Right renal cortex interstitium (tissue), 3 donors: Measurements from ENCODE around the gene TNFAIP1. TPM values are rescaled to one million over a fixed set of nuclear protein-coding genes. Genes with fewer than 3 reads are reported as not detected.
"Not testable (repeated sequence)": the region's sequence is repeated elsewhere in the genome, so short reads cannot be mapped to it uniquely, and the experiment has no call there.

Experiments used
- DNase-seq, 3 donors: peaks; one replicate each; pipeline ENCODE4 v3.0.0-alpha.2; 2013; ENCODE audit warnings: low read depth in 3 of 3, low spot score in 2 of 3
- polyA plus RNA-seq, 3 donors: library from polyadenylated mRNA; unstranded; fragments of 120-200 nt; gene quantifications; one replicate each; pipeline ENCODE4 v1.2.1, GENCODE V29; 2013; ENCODE audit not compliant: insufficient read length in 3 of 3

TNFAIP1 gene
- polyA plus RNA-seq, 3 donors: 42.6 to 44.0 (median 43.1) TPM

DNA sequence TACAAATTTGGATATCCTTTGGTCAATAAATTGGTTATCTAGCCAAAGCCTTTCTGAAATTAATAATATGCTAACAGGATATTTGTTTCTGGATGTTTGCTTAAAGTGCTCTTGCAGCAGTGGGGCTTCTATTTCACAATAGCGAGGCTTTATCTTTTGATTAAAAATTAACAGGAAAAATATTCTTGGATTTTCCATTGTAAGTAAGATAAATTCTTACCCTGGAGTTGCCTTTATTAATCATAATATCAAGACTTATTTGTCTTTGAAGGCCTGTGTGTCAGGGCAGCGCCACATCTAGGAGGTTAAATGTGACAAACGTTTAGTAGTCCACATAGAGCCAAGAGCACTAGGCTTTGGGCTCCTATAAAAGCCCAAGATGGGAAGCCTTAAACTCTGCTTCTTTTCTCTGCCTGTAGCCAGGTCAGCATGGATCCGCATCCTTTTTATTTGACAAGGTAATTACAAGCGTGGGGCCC is 11.3 kb upstream of the TNFAIP1 start:
- DNase-seq: no peak

DNA sequence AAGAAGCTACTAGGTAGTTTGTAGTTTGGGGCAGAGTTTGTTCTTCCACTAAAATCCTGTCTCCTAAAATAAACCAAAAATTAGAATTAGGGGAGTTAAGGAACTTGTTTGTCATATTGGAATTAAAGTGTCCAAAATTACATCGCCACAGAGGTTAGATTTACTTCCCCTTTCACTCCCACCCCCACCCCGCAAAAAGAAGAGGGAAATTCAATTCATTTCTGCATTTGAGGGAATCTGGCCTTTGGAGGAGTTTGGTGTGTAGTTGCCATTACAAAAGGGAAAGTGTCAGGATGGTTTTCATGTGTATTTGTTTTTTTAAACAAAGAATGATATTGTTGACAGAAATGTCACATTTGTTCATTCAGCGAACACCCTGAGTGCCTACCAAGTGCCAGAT is 10.8 kb upstream of the TNFAIP1 start:
- DNase-seq: no peak

DNA sequence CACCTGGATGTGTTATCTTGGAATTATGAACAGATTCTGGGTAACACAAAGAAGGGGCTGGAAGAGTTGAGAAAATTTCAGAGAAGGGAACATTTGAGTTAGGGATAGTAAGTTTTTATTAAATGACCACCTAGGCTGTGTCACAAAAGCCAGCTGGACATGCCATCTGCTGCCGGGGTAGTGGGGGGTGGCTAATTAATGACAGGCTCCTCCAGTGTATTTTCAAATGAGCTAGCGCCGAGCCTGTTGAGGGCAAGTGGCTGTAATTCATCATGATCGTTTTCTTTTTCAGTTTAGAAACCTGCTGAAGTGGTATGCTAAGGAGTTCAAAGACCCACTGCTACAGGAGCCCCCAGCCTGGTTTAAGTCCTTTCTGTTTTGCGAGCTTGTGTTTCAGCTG is 10.3 kb upstream of the TNFAIP1 start:
- DNase-seq: no peak

- no peak for DNase-seq
Observed at GRCh38 chr17:28326114-28326513, 9.4 kb upstream of the TNFAIP1 start.

GRCh38 chr17:28327031-28327607 is 8.4 kb upstream of the TNFAIP1 start:
- DNase-seq: no peak

GRCh38 chr17:28327709-28328108 is 7.9 kb upstream of the TNFAIP1 start:
- DNase-seq: no peak

DNA sequence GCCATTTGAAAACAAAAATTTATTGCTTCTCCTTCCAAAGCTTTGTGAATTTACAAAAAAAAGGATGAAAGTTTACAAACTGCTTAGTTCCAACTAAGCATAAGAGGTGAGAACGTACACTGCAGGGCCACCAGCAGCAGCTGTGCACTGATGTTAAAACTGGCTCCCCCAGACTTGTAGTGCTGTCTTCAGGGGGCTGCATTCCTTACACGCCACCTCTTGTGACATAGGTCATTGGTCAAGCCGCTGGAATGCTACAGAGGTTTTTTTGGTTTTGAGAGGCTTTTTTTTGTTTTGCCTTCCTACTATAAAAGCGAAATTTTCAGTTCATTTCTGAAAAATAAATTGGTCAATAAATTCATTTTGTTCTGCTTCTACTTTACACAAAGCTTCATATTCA is 7.2 kb upstream of the TNFAIP1 start:
- no peak for DNase-seq

GRCh38 chr17:28330671-28331070 is 4.9 kb upstream of the TNFAIP1 start:
- DNase-seq: no peak

GRCh38 chr17:28331891-28332420 is 3.6 kb upstream of the TNFAIP1 start:
- DNase-seq: no peak

- DNase-seq: no peak
Observed at GRCh38 chr17:28333083-28333746, 2.3 kb upstream of the TNFAIP1 start.

DNA sequence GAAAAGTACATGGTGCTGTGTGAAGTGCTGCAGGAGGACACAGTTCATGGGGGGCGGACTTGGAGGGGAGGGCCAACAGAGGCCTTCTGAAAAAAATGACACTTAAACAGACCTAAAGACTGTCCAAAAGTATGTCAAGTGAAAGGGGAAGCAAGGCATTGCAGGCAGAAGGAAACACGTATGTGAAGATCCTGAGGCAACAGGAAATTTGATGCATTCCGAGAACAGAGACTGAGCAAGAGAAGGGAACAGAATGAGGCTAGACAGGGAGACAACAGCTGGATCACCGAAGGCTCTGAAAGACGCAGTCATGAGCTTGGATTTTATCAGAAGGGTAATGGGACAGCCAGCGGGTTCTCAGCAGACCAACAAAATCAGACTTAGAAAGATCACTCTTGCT is 1.4 kb upstream of the TNFAIP1 start:
- no peak for DNase-seq

- DNase-seq: no peak
Observed at GRCh38 chr17:28334666-28335200, 828 bp upstream of the TNFAIP1 start.

GRCh38 chr17:28335959-28336871 is 654 bp downstream of the TNFAIP1 start:
- peak in 2 of 3 donors; percentile 66 to 69 for DNase-seq

GRCh38 chr17:28338056-28338768 is 2.7 kb downstream of the TNFAIP1 start:
- no peak for DNase-seq

GRCh38 chr17:28338769-28339212 is 3.2 kb downstream of the TNFAIP1 start:
- not testable (repeated sequence) for DNase-seq

- DNase-seq: no peak
Observed at GRCh38 chr17:28339431-28339830, 3.9 kb downstream of the TNFAIP1 start.

DNA sequence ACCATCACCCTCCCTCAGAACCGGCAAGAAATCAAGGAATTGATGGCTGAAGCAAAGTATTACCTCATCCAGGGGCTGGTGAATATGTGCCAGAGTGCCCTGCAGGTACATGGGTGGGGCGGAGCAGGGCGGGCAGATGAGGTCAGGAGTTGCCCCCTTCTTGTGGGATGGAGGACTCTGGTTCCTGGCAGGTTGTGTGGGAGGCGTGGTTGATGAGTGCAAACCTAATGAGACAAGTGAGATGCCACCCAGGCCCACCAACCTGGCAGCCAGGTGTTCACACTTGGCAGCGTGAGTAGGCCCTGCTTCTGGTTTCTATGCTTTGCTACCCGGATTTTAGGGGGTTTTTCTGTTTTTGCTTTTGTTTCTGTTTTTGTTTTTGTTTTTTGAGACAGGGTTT is 4.8 kb downstream of the TNFAIP1 start:
- DNase-seq: no peak

- DNase-seq: no peak
Observed at GRCh38 chr17:28341516-28341915, 6.0 kb downstream of the TNFAIP1 start.

GRCh38 chr17:28342313-28342712 is 6.8 kb downstream of the TNFAIP1 start:
- DNase-seq: no peak

DNA sequence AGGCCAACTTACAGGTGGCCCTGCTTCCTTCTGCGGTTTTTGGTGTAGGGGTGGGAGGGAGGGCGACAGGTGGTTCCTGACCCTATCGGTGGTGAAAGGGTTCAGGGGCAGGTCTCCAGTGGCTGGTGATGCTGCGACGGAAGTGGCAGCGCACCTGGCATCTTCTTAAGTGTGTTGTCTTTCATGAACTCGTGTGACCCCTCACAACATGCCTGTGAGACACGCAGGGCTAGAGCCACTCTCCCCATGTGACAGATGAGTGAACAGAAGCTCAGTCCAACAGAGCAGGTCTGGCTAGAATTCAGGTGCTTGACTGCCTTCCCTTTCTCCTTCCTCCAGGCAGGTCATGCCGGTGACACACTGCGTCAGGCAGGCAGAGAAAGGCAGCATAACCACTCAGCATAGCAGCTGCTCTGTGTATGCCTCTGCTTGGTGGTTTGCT is 8.0 kb downstream of the TNFAIP1 start:
- DNase-seq: no peak
